SK-N-SH (cell line): Measurements from ENCODE around the gene BRS3.

Experiments
- GABPA ChIP-seq: IDR thresholded peaks from 2 replicates; pipeline ENCODE4 v1.4.0; 2012; ENCODE audit warnings: low read depth, mild to moderate bottlenecking
- JUND ChIP-seq: IDR thresholded peaks from 2 replicates; pipeline ENCODE4 v1.4.0; 2012
- MXI1 ChIP-seq: IDR thresholded peaks from 2 replicates; pipeline ENCODE4 v1.6.1; 2012; ENCODE audit warnings: mild to moderate bottlenecking, low read depth, low read length, improper control_type of control experiment
- RFX5 ChIP-seq: IDR thresholded peaks from 2 replicates; pipeline ENCODE4 v1.6.1; 2012; ENCODE audit warnings: mild to moderate bottlenecking, improper control_type of control experiment, low read length
- YY1 ChIP-seq: IDR thresholded peaks from 2 replicates; pipeline ENCODE4 v1.4.0; 2012; ENCODE audit warnings: low read depth, mild to moderate bottlenecking
- TF ChIP-seq, protein P1 (sequence below): fragments of 200-600 bp; sonication (generic); IDR thresholded peaks from 2 replicates; pipeline ENCODE4 v1.6.1; 2017; ENCODE audit warnings: antibody characterized with exemption, mild to moderate bottlenecking, moderate library complexity
- TF ChIP-seq, protein P2 (sequence below): IDR thresholded peaks from 2 replicates; pipeline ENCODE4 v1.4.0; 2012; ENCODE audit warnings: low read depth
- TF ChIP-seq, protein P3 (sequence below): IDR thresholded peaks from 2 replicates; pipeline ENCODE4 v1.6.1; 2012; ENCODE audit warnings: mild to moderate bottlenecking, low read depth, low read length, moderate library complexity
- TF ChIP-seq, protein P4 (sequence below): IDR thresholded peaks from 2 replicates; pipeline ENCODE4 v1.4.0; 2012; ENCODE audit warnings: low read depth, borderline replicate concordance

DNA sequence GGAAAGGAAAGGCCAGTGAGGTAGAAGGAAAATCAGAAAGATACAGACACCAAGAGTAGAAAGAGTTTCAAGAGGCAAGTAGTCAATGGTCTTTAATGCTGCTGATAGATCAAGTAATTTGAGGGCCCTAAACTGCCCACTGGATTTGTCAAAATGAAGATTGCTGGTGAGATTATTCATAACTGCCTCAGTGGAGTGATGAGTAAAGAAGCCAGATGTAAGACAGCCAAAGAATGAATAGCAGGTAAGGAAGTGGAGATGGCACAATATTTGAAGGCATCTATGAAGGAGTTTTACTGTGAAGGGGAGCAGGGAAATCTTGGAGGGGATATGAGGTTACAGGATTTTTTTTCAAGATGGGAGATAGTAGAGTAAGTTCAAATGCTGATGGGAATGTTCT, 39.8 kb upstream of the BRS3 start:
- TF ChIP-seq, protein P1, sequence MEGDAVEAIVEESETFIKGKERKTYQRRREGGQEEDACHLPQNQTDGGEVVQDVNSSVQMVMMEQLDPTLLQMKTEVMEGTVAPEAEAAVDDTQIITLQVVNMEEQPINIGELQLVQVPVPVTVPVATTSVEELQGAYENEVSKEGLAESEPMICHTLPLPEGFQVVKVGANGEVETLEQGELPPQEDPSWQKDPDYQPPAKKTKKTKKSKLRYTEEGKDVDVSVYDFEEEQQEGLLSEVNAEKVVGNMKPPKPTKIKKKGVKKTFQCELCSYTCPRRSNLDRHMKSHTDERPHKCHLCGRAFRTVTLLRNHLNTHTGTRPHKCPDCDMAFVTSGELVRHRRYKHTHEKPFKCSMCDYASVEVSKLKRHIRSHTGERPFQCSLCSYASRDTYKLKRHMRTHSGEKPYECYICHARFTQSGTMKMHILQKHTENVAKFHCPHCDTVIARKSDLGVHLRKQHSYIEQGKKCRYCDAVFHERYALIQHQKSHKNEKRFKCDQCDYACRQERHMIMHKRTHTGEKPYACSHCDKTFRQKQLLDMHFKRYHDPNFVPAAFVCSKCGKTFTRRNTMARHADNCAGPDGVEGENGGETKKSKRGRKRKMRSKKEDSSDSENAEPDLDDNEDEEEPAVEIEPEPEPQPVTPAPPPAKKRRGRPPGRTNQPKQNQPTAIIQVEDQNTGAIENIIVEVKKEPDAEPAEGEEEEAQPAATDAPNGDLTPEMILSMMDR: no peak
- TF ChIP-seq JUND (no peak), GABPA (no peak), RFX5 (no peak), YY1 (no peak), MXI1 (no peak)
- TF ChIP-seq, protein P2, sequence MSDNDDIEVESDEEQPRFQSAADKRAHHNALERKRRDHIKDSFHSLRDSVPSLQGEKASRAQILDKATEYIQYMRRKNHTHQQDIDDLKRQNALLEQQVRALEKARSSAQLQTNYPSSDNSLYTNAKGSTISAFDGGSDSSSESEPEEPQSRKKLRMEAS: no peak
- TF ChIP-seq, protein P3, sequence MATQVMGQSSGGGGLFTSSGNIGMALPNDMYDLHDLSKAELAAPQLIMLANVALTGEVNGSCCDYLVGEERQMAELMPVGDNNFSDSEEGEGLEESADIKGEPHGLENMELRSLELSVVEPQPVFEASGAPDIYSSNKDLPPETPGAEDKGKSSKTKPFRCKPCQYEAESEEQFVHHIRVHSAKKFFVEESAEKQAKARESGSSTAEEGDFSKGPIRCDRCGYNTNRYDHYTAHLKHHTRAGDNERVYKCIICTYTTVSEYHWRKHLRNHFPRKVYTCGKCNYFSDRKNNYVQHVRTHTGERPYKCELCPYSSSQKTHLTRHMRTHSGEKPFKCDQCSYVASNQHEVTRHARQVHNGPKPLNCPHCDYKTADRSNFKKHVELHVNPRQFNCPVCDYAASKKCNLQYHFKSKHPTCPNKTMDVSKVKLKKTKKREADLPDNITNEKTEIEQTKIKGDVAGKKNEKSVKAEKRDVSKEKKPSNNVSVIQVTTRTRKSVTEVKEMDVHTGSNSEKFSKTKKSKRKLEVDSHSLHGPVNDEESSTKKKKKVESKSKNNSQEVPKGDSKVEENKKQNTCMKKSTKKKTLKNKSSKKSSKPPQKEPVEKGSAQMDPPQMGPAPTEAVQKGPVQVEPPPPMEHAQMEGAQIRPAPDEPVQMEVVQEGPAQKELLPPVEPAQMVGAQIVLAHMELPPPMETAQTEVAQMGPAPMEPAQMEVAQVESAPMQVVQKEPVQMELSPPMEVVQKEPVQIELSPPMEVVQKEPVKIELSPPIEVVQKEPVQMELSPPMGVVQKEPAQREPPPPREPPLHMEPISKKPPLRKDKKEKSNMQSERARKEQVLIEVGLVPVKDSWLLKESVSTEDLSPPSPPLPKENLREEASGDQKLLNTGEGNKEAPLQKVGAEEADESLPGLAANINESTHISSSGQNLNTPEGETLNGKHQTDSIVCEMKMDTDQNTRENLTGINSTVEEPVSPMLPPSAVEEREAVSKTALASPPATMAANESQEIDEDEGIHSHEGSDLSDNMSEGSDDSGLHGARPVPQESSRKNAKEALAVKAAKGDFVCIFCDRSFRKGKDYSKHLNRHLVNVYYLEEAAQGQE: no peak
- TF ChIP-seq, protein P4, sequence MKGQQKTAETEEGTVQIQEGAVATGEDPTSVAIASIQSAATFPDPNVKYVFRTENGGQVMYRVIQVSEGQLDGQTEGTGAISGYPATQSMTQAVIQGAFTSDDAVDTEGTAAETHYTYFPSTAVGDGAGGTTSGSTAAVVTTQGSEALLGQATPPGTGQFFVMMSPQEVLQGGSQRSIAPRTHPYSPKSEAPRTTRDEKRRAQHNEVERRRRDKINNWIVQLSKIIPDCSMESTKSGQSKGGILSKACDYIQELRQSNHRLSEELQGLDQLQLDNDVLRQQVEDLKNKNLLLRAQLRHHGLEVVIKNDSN: no peak
